Raji (cell line): ENCODE data around the gene RPS15.

ENCODE experiments used
- POLR2A ChIP-seq: IDR thresholded peaks from 2 replicates; pipeline ENCODE4 v1.6.1; 2011; ENCODE audit warnings: low read depth, low read length, control low read depth; ENCODE audit not compliant: insufficient read depth

The RPS15 gene

DNA sequence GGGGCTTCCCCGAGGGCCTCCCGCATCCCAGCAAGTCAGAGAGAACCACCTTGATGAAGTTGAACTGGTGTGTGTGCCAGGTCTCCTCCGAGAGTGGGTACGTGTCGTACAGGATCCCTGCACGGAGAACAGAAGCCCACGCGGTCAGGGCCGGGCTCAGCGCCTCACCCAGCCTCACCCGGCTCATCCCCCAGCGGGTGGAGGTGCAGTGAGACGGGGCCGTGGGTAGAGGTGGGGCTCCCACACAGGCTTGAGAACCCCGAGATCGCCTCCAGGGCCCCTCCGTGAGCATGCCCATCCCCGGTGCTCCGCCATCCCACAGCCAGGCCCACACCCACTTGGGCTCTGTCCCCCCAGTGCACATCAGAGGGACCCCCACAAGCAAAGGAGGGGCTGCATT, 39.1 kb upstream of the RPS15 start:
- TF ChIP-seq POLR2A, result no peak

- no peak for TF ChIP-seq POLR2A
Measured at GRCh38 chr19:1399745-1400144, 38.5 kb upstream of the RPS15 start.

- no peak for TF ChIP-seq POLR2A
Measured at GRCh38 chr19:1400281-1401137, 37.7 kb upstream of the RPS15 start.

DNA sequence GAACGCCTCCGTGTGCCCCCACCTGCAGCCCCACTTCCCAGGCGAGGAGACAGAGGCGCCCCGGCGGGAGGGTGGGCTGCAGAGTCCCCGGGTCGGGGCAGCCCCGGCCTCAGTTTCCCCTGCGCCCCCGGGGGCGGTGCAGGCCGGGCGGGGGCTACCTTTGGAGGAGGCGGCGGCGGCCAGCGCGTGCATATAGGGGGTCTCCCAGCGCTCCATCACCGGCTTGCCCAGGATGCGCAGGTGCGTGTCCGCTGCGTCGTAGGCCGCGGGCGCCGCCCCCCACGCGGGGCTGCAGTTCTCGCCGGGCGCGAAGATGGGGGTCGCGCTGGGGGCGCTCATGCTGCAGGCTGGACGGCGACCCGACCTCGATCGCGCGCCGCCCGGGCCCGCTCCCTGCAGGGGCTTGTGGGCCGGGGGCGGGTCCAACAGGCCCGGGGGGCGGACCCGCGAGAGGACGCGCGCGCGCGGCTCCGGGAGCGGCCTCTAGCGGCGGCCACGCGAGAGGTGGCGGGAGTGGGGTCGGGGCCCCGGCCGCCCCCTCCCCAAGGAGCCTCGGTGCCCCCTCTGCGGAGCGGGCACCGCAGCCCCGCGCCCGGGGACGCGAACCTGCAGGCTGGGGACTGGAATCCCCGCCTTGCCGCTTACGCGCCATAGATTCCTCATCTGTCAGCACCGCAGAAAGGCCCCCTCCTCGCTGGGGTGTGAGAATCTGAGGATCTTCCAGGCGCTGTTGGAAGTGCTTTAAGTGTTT, 36.9 kb upstream of the RPS15 start, which contains the start of gene GAMT:
TSS of gene GAMT (minus strand) at position 405 of the 751 bp plus-strand sequence. CDS start at position 339, 66 bp downstream.
- TF ChIP-seq POLR2A, result peak; percentile 71

DNA sequence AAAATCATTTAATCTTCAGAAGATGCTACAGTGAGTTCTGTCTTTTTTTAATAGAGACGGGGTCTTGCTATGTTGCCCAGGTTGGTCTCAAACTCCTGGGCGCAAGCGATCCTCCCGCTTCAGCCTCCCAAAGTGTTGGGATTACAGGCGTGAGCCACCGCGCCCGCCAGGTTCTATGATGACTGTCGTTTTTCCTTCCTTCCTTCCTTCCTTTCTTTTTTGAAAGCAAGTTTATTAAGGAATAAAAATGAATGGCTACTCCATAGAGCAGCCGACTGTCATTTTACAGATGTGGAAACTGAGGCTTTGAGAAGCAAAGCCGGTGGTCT, 36.3 kb upstream of the RPS15 start:
- no peak for TF ChIP-seq POLR2A

GRCh38 chr19:1402411-1403070, 35.7 kb upstream of the RPS15 start:
- TF ChIP-seq POLR2A, result no peak

GRCh38 chr19:1406774-1407527, 31.2 kb upstream of the RPS15 start:
- peak; percentile 90 for TF ChIP-seq POLR2A

GRCh38 chr19:1407528-1408299, 30.5 kb upstream of the RPS15 start, which contains the start of gene DAZAP1:
TSS of gene DAZAP1 (plus strand) at chr19:1407586. CDS start at chr19:1407774, 188 bp downstream.
- TF ChIP-seq POLR2A, result no peak

DNA sequence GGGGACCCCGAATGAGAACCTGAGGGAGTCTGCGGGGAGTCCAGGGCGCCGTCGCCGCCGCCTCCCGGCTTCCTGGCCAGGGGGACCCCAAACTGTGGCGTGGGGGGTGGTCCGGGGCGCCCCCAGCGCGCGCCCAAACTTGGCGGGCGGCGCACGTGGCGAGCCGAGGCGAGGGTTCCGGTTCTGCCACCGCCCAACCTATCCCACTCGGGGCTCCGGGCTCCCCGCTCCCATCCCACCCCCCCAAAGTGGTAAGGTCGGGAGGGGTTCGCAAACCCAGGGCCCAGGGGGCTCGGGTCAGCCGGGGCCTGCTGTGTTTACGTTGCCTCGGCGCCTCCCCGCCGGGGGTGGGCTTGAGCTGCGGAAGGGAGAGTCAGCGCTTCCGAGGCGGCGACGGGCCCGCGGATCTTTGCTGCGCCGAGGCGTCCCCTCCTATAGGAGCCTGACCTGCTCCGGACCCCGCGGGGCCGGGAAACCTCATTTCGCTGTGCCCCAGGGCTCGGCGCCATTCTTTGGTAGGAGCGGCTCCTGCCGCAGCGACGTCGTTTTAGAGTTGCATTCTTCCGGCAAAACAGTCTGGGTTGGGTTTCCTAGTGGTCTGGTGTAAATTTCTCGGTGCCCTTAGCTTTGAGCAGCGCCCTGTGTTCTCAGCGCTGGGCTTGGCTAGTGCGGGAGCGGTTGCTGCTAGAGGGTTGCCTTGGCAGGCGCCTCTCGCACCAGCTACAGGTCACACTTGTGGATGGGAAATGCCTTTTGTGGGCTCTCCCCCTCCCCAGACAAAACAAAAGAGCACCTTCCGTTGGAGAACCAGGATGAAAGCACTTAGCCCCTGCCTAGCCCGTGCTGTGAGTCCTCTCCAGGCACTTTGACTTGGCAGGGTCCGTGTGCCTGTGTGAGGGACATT, 29.6 kb upstream of the RPS15 start:
- TF ChIP-seq POLR2A, result no peak

- TF ChIP-seq POLR2A, result no peak
Measured at GRCh38 chr19:1409204-1410005, 28.8 kb upstream of the RPS15 start.

- no peak for TF ChIP-seq POLR2A
Measured at GRCh38 chr19:1410136-1410786, 27.9 kb upstream of the RPS15 start.

DNA sequence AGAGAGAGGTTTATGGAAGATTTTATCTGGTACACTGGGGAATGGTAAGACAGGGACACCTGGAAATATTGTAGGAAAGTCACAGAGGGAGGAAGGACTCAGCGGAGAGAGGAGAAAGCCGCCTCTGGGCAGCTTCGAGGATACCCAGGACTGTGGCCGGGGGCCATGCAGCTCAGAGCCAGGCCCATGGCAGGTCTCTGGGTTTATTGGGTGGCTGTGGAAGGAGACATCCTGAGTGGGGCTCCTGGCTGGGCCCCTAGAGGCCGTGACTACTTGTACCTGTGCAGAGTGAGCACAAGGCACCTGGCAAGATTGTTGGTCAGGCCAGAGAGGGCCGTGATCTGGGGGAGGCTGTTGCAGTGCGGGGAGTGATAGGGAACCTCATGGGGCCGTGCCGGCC, 27.4 kb upstream of the RPS15 start:
- no peak for TF ChIP-seq POLR2A
